ENCODE results near the gene UQCRHL. TPM values are rescaled to one million over a fixed set of nuclear protein-coding genes. Genes with fewer than 3 reads are reported as not detected.
"Not testable (repeated sequence)": the region's sequence is repeated elsewhere in the genome, so short reads cannot be mapped to it uniquely, and the experiment has no call there.

Gene UQCRHL
- total RNA-seq, 1 donor from 2014 or later = 1.6 TPM

DNA sequence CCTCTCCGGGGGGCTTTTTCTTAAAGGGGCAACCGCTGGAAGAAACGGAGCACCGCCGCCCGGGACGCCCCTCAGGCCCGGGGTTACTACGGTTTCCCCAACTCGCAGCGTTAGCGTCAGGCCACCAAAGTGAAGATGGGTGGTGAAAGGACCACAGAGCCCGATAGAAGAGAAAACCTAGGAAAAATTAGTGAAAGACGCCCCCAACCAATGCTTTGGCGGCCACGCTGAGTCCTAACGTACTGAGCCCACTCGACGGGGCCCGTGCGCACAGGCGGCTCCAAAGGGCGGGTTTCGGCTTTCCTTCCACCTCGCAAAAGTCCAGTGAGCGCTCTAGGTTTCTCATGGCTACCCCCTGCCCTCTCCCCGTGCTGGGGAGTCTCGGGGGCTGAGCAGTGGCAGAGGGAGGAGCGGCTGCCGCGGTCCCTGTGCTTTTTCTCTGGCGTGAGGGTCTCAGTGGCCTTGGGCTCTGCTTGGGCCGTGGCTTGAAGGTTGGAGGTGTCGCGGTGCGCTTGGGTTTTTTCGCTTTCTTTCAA, 27.8 kb upstream of the UQCRHL start:
- peak; percentile 19 for ATAC-seq

DNA sequence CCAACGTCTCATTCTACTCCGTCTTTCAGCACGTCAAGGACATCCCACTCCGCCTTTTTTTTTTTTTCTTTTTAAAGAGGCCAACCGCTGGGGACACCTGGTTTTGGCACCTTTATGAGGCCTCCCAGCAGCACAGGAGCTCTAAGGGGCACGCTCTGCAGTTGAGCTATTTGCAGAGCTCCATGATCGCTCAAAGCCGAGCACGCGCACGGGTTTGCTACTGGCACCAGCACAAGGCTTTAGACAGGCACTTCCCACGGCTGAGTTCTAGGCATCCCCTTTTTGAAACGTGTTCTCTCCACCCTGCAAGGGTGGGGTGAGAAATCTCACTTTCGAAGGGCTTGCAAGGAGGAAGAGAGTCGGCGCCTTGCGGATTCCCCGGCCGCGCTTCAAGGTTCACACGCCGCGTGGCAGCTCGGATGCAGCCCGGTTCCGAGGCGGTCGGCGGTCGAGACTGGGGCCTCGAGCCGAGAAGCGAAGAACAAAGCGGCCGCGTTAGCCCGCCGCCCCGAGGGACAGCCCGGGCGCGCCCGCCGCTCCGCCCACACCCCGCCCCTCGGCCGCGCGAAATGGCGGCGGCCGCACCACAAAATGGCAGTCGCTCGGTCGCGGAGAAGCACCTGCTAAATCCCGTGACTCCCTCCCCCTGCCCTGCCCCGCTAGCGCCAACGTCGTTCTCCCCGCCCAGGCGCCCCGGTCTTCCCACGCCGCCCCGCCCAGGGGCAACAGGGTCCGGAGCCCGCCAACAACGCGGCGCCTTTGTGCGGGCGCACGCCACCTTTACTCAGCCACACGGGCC, 27.2 kb upstream of the UQCRHL start:
- peak; percentile 76 for ATAC-seq

GRCh38 chr1:15833842-15834405, 26.5 kb upstream of the UQCRHL start:
- no peak for ATAC-seq

DNA sequence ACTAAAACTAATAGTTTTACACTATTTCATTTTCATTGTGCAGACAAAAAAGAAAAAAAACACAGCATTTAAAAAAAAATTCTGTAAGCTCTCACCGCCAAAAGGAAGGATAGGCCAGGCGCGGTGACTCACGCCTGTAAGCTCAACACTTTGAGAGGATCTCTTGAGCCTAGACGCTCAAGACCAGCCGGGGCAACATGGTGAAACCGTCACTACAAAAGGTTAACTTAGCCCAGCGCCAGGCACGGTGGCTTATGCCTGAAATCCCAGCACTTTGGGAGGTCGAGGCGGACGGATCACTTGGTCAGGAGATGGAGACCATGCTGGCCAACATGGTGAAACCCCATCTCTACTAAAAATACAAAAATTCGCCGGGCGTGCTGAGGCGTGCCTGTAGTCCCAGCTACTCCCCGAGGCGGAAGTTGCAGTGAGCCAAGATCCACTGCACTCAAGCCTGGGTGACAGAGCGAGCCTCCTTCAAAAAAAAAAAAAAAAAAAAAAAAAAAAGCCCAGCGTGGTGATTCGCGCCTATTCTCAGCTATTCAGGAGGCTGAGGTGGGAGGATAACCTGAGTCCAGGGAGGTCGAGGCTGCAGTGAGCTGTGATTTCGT, 25.7 kb upstream of the UQCRHL start:
- peak; percentile 27 for ATAC-seq

GRCh38 chr1:15830258-15830657, 22.8 kb upstream of the UQCRHL start:
- ATAC-seq = no peak

DNA sequence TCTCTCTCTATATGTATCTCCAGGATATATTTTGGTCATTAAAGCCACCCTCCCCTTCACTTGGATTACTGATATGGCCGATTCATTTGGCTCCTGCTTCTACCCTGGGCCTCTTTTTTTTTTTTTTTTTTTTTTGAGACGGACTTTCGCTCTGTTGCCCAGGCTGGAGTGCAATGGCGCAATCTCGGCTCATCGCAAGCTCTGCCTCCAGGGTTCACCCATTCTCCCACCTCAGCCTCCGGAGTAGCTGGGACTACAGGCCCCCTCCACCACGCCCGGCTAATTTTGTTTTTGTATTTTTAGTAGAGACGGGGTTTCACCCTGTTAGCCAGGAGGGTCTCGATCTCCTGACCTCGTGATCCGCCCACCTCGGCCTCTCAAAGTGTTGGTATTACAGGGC, 21.5 kb upstream of the UQCRHL start:
- not testable (repeated sequence) for ATAC-seq

GRCh38 chr1:15827567-15827966, 20.1 kb upstream of the UQCRHL start:
- not testable (repeated sequence) for ATAC-seq

- ATAC-seq = peak; percentile 35
Observed at GRCh38 chr1:15826810-15827507, 19.5 kb upstream of the UQCRHL start.

DNA sequence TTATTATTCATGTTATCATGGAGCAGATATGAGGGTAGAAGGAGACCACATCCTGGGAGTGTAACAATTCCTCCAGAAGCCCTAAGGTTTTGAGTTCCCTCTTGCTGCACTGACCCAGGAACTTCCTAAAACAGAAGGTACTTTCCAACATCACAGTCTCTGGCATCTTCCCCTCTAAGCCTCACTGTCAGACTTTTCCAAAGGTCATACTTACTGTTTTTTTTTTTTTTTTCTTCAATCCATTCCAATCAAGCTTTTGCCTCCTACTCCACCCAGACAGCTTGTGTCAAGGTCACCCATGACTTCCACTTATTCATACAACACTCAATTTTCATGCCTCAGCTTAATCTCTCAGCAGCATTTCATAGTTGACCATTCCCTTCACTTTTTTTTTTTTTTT, 18.4 kb upstream of the UQCRHL start:
- no peak for ATAC-seq

DNA sequence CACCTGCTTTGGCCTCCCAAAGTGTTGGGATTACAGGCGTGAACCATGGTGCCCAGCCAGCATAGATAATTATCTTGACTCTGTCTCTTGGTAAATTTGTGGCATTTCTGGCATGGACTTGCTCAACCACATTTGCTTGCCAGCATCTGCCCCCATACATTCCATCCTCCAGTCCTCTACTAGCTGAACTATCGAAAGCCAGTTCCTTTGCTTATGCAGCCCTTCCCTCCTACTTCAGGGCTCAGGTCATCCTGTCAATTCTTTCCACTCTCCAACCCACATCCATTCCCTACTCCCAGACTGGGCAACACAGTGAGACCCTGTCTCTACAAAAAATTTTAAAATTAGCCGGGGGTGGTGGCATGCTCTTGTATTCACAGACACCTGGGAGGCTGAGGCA, 13.0 kb upstream of the UQCRHL start:
- no peak for ATAC-seq

GRCh38 chr1:15816674-15817073, 9.2 kb upstream of the UQCRHL start:
- peak; percentile 43 for ATAC-seq

- no peak for ATAC-seq
Observed at GRCh38 chr1:15810073-15810472, 2.6 kb upstream of the UQCRHL start.

DNA sequence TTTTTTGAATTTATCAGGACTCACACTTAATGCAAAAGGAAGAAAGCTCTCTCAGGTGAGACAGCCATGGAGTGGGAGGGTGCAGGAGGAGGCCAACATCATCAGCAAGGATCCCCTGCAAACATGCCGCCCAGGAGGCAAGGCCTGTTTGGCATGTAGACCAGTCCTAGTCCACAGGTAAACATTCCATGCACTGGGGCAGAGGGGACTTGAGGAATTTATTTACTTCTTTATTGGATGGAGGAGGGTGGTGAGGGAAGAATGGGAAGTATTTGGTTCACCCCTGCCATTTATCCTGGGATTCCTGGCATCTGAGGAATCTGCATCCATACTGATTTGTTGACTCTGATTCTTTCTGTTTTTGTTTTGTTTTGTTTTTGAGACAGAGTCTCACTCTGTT, 1.5 kb upstream of the UQCRHL start:
- no peak for ATAC-seq

- no peak for ATAC-seq
Observed at GRCh38 chr1:15807121-15807520, 328 bp downstream of the UQCRHL start.

- ATAC-seq = no peak
Observed at GRCh38 chr1:15804060-15804459, 3.4 kb downstream of the UQCRHL start.

- no peak for ATAC-seq
Observed at GRCh38 chr1:15803380-15803779, 4.1 kb downstream of the UQCRHL start.

DNA sequence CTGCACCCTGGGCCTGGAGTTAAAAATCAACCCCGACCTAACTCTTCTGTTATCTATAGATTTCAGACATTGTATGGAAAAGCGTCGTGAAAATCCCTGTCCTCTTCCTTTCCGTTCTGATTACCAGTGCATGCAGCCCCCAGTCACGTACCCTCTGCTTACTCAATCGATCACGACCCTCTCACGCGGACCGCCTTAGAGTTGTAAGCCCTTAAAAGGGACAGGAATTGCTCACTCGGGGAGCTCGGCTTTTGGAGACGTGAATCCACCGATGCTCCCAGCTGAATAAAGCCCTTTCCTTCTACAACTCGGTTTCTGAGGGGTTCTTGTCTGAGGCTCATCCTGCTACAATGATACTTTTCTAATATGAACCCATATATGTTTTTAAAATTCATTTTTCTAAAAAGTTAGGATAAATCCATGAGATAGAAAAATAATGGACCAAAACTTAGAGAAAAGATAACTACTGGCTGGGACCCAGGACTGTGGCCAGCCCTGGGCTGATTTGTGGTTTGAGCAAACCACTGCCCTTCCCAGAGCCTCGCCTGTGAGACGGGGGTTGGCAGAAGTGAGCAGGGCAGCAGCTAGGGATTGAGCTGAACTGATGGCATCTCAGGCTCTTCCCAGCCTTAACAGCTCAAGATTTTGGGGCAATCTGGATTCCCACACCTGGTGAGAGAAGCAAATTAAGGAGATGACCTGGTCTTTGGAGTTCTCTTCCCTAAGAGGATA, 5.0 kb downstream of the UQCRHL start:
- no peak for ATAC-seq

DNA sequence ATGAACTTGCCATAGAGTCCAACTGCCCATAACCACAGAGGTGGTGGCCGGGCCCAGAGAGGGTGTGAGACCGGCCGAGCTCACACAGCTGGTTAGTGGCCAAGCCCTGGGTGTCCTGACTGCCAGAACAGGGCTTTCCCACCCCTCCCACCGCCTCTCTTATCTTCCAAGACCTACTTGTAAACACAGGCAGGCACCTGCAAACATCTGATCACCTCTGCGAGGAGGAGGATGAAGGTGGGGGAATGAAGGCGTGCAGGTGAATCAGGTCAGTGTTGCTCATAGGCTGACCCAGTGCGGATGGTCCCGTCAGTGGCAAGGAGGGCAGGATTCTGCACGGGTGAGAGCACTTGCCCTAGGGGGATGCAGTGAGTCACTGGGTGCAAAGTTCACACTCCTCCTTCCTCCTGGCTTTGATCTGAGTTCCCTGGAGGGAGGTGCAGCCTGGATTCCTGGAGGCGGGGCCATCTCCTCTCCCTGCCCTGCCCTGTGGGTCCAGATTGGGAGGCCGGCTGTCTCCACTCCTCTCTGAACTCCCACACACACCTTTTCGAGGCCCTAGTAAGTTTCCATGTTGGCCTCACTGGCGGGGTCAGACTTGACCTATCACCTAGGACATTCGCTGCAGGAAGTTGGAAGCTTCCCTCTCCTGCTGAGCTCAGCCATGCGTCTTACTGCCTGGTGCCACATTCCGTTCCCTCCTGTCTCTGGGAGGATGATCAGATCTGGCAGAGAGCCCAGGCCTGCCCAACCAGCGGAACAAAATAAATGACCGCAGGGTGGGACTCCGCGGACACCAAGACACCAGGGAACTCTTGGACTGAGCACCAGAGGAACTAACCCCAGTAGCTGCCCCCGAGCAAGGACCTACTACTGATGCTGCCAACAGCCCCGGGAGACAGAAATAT, 7.3 kb downstream of the UQCRHL start:
- ATAC-seq = peak; percentile 87

GRCh38 chr1:15799004-15799867, 8.2 kb downstream of the UQCRHL start:
- ATAC-seq = peak; percentile 80

All from esophagus mucosa (tissue), 1 donor.